ENCODE results near the gene ELP5.

The ELP5 gene

DNA sequence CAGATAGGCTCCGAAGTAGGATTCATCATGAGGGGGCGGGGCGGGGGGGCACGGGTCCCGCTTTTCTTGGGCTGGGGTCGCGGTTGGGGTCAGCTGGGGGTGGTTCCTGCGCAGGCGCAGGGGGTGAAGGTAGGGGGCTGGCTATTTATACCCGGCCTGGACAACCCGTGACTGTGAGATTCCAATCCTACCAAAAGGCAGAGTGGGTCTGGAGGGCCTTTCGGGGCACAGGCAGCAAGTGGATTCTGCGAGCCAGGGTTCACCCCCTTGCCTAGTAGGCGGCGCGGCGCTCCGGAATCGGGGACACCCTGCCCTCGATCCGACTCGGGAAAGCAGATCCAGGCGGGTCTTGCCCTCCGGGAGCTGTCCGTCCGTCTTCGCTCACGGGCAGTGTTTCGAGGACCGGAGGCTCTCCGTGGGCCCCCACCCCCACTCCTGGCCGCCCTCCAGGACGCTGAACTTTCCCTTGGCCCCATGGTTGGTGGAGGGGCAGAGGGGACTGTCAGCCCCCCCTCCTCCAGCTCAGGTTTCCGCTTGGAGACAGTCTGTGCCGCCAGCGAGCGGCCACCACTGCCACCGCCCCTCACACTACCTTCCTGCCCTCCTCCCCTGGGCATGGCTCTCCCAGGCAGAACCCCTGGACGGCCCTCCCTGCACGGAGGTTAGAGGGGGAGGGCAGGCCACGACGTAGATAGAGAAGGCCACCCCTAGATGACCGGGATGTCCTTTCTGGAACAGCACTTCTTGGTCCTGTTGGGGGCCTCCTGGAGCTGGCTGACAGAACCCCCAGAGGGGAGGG is 30.1 kb downstream of the ELP5 start:
- no peak for DNase-seq (ENCODE audit: low spot score)
- H3K27ac ChIP-seq, result peak overlapping the region; percentile 81
- POLR2A ChIA-PET (ENCODE audit: low non-redundant PET), result no interaction called here
- CTCF ChIA-PET, result interaction anchor here (0.9 to 4.4 kb wide), 2 partner anchors 14 to 31 kb away, joined by 5 to 48 read pairs; no protein-coding TSS in a partner anchor
- TF ChIP-seq, protein P1, sequence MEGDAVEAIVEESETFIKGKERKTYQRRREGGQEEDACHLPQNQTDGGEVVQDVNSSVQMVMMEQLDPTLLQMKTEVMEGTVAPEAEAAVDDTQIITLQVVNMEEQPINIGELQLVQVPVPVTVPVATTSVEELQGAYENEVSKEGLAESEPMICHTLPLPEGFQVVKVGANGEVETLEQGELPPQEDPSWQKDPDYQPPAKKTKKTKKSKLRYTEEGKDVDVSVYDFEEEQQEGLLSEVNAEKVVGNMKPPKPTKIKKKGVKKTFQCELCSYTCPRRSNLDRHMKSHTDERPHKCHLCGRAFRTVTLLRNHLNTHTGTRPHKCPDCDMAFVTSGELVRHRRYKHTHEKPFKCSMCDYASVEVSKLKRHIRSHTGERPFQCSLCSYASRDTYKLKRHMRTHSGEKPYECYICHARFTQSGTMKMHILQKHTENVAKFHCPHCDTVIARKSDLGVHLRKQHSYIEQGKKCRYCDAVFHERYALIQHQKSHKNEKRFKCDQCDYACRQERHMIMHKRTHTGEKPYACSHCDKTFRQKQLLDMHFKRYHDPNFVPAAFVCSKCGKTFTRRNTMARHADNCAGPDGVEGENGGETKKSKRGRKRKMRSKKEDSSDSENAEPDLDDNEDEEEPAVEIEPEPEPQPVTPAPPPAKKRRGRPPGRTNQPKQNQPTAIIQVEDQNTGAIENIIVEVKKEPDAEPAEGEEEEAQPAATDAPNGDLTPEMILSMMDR (conservative IDR thresholded peaks at IDR 0.05; ENCODE audit: low read depth), result no peak

DNA sequence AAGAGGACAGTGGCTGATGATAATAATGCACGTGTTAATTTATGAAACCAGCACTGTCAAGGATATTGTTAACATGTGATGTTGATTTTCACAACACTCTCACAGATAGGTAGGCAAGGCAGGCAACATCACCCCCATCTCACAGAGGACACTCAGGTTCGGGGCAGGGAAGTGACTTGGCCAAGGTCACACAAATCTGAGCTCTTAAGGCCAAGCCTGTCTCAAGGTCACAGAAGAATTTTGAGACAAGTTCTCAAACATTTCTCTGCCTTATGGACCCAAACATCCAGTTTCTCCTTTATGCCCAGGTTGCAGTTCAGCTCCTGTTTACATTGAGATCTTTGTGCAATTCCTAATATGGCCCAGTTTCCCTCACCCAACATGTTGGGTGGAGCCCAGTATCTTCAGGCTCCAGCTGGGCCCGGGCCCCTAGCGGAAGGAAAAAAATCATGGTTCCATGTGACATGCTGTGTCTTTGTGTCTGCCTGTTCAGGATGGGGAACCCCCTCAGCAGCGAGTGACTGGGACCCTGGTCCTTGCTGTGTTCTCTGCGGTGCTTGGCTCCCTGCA is 30.8 kb downstream of the ELP5 start:
- CTCF ChIA-PET, result interaction anchor here (3.5 to 4.4 kb wide), 2 partner anchors 13 to 14 kb away, joined by 22 to 48 read pairs; no protein-coding TSS in a partner anchor
- TF ChIP-seq, protein P1 (conservative IDR thresholded peaks at IDR 0.05; ENCODE audit: low read depth), result no peak
- POLR2A ChIA-PET (ENCODE audit: low non-redundant PET), result no interaction called here
- DNase-seq (ENCODE audit: low spot score), result no peak
- no peak overlapping the region for H3K27ac ChIP-seq

DNA sequence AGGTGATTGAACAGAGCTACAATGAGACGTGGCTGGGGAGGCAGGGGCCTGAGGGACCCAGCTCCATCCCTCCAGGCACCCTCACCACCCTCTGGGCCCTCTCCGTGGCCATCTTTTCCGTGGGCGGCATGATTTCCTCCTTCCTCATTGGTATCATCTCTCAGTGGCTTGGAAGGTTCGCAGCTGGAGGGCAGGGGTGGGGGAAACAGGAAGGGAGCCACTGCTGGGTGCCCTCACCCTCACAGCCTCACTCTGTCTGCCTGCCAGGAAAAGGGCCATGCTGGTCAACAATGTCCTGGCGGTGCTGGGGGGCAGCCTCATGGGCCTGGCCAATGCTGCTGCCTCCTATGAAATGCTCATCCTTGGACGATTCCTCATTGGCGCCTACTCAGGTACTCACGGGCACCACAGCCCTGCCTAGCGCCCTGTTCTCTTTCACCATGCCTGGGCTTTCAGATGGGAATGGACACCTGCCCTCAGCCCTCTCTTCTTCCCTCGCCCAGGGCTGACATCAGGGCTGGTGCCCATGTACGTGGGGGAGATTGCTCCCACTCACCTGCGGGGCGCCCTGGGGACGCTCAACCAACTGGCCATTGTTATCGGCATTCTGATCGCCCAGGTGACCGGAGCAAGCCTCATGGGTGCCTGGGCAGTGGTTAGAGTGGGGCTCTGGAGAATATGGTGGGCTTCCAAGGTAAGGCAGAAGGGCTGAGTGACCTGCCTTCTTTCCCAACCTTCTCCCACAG is 31.6 kb downstream of the ELP5 start:
- H3K27ac ChIP-seq, result no peak overlapping the region
- ChIA-PET CTCF (interaction anchor here (3.5 kb wide), 1 partner anchor 13 kb away, joined by 22 read pairs; no protein-coding TSS in a partner anchor), POLR2A (ENCODE audit: low non-redundant PET) (no interaction called here)
- TF ChIP-seq, protein P1 (conservative IDR thresholded peaks at IDR 0.05; ENCODE audit: low read depth), result no peak
- DNase-seq (ENCODE audit: low spot score), result no peak

DNA sequence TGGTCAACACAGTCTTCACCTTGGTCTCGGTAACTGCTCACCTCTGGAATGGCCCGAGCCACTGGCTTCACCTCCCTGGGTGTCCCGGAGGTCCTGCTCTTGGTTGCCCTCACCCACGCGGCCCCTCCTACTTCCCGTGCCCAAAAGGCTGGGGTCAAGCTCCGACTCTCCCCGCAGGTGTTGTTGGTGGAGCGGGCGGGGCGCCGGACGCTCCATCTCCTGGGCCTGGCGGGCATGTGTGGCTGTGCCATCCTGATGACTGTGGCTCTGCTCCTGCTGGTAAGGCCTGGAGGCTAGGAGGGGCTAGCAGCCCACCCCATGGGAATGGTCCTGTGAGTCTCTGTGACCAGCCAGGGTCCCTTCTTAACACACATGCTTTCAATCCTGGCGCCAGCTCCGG is 32.9 kb downstream of the ELP5 start:
- TF ChIP-seq, protein P1 (conservative IDR thresholded peaks at IDR 0.05; ENCODE audit: low read depth), result no peak
- CTCF ChIA-PET, result interaction anchor here (0.6 to 3.5 kb wide), 4 partner anchors 12 to 152 kb away, joined by 3 to 22 read pairs (median 4); no protein-coding TSS in a partner anchor
- no peak for DNase-seq (ENCODE audit: low spot score)
- POLR2A ChIA-PET (ENCODE audit: low non-redundant PET), result no interaction called here
- H3K27ac ChIP-seq, result no peak overlapping the region

DNA sequence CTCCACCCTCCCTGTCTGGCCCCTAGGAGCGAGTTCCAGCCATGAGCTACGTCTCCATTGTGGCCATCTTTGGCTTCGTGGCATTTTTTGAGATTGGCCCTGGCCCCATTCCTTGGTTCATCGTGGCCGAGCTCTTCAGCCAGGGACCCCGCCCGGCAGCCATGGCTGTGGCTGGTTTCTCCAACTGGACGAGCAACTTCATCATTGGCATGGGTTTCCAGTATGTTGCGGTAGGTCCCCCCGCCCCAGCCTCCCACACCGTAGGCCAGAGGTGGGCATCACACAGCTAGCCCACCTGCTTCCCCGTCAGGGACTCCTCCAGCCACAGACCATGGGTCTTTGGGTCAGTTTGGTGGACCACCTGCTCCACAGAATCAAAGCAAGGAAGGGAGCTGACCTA is 33.7 kb downstream of the ELP5 start:
- DNase-seq (ENCODE audit: low spot score), result no peak
- TF ChIP-seq, protein P1 (conservative IDR thresholded peaks at IDR 0.05; ENCODE audit: low read depth), result no peak
- ChIA-PET CTCF (interaction anchor here (0.8 to 3.5 kb wide), 2 partner anchors 11 to 240 kb away, joined by 3 to 22 read pairs; no protein-coding TSS in a partner anchor), POLR2A (ENCODE audit: low non-redundant PET) (no interaction called here)
- H3K27ac ChIP-seq, result no peak overlapping the region
